PC-3 (cell line): ENCODE data around the gene MELTF.

ENCODE experiments used
- EZH2 ChIP-seq: fragments of 300-600 bp; sonication (generic); IDR thresholded peaks from one replicate; pipeline ENCODE4 v1.6.1; 2017; ENCODE audit warnings: antibody characterized with exemption, mild to moderate bottlenecking, low read length; ENCODE audit not compliant: unreplicated experiment
- EZH2phosphoT487 ChIP-seq: fragments of 300-600 bp; sonication (generic); IDR thresholded peaks from 2 replicates; pipeline ENCODE4 v1.6.1; 2018; ENCODE audit warnings: mild to moderate bottlenecking, antibody characterized with exemption, low read length, borderline replicate concordance
- TF ChIP-seq, protein P1 (sequence below): fragments of 300-600 bp; sonication (generic); conservative IDR thresholded peaks from 2 replicates; pipeline ENCODE4 v1.5.1; 2017; ENCODE audit warnings: antibody characterized with exemption, low read depth, mild to moderate bottlenecking, low read length

DNA sequence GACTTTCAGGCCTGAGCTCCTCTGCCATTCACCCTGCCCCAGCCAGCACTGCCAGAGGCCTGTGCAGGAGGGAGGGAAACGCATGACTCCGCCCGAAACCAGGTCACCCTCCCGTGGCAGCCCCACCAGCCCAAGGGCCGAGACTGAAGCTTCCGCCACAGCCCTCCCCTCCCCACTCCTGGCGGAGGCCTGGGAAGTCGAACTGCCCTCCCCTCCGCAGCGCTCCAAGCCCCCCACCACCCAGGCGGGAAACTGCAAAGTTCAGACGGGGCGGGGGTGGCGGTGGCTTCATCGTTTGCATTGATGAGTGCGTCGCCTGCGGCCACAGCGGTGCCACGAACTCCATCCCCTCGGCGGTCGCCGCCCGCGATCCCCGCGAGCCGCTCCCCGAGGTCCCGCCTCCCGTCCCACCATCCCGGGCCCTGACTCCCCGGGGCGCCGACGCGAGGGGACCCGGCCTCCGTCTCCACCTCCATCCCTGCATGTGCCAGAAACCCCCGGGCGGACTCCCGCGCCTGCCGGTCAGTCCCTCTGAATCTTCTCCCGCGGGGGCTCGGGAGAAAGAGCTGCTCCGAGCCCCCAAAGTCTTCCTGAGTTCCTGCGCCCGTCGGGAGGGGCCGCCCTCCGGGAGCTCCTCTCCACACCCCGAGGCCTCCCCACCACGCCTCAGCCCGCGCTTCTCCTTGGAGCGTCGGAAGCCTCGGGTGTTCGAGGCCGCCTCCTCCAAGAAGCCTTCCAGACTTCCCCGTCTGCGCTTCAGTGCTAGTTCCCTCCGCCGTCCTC, 698 bp downstream of the MELTF start:
- TF ChIP-seq, protein P1, sequence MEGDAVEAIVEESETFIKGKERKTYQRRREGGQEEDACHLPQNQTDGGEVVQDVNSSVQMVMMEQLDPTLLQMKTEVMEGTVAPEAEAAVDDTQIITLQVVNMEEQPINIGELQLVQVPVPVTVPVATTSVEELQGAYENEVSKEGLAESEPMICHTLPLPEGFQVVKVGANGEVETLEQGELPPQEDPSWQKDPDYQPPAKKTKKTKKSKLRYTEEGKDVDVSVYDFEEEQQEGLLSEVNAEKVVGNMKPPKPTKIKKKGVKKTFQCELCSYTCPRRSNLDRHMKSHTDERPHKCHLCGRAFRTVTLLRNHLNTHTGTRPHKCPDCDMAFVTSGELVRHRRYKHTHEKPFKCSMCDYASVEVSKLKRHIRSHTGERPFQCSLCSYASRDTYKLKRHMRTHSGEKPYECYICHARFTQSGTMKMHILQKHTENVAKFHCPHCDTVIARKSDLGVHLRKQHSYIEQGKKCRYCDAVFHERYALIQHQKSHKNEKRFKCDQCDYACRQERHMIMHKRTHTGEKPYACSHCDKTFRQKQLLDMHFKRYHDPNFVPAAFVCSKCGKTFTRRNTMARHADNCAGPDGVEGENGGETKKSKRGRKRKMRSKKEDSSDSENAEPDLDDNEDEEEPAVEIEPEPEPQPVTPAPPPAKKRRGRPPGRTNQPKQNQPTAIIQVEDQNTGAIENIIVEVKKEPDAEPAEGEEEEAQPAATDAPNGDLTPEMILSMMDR = no peak
- TF ChIP-seq EZH2 (no peak), EZH2phosphoT487 (no peak)
